ENCODE data around the gene STX12.
A peak's percentile ranks its signal among the peaks of the same experiment; 100 is the strongest.
"Not testable (repeated sequence)": the region's sequence is repeated elsewhere in the genome, so short reads cannot be mapped to it uniquely, and the experiment has no call there.

The STX12 gene

GRCh38 chr1:27830621-27831440, 57.8 kb downstream of the STX12 start, which contains the start of gene PPP1R8:
TSS of gene PPP1R8 (plus strand) at chr1:27830782. CDS start at chr1:27830836, 54 bp downstream.
- peak; percentile 87 for DNase-seq (ENCODE audit: low read depth, low spot score)

DNA sequence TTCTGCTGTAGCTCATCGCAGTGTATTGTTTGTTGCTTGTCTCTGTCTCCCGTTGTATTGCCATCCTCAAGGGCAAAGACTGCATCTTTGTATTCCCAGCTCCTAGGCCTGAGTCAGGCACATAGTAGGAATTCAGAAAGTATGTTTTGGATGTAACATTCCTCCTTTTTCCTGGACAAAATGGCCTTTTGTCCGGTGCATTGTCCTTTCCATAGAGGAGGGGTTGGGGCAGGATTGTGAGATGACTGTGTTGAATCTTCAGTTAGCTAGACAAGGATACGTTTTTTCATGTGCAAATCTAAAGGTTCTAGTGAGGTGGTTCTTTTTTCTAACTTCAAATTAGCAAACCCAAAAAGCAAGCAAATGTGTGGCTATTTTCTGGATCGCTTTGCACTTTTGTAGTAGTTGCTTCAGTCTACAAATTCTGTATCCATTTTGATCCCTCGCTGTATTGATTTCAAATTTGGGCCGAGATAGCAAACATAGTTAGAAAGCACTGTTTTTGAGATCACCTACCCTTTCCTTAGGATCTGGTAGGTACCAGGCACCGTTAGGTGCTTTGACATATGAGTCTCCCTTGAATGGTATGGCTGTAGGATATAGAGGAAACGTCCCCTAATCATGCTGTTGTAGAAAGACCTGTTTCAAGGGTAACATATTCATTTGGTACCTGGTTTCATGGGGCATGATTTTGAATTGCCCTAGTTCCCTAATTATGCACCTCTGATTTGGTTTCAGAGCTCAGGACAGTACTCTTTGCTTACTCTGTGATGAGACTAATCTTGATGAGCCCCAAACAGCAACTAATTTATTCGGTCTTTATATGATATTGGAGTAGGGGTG, 58.8 kb downstream of the STX12 start:
- DNase-seq (ENCODE audit: low read depth, low spot score), result no peak

DNA sequence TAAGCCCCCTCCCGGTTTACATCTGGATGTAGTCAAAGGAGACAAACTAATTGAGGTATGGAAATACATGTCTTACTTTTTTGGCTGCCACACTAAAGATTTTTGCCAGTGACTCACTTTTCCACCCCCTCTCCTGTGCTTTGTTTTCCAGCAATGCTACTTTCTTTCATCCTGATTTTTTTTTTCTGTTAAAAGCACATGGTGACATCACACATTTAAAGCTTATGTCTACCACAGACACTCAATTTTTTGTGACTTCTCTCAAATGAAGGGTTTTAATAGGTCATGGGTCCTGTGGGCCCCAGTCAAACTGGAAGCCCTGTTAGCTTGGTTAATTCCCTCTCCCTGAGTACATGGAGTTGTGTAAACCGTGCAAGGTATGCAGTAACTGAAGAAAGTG, 59.7 kb downstream of the STX12 start:
- no peak for DNase-seq (ENCODE audit: low read depth, low spot score)

- DNase-seq (ENCODE audit: low read depth, low spot score), result no peak
Observed at GRCh38 chr1:27833470-27833869, 60.5 kb downstream of the STX12 start.

DNA sequence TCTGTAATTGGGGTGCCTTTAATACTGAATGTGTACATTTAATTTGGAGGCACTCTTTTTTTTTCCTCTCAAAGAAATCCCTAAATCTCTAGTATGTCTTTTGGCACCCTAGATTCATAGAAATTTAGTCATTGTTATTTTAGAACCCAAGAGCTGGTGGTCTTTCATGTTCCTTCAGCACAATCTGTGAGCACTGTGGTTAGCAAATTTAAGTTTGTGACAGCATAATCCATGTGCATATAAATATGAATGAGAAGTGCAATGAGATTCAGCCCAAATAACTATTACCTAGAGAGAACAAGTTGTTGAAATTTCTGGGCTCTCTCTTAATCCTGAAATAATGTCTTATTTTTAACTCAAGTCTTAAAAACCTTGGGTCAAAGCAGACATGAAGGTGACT, 62.0 kb downstream of the STX12 start:
- no peak for DNase-seq (ENCODE audit: low read depth, low spot score)

DNA sequence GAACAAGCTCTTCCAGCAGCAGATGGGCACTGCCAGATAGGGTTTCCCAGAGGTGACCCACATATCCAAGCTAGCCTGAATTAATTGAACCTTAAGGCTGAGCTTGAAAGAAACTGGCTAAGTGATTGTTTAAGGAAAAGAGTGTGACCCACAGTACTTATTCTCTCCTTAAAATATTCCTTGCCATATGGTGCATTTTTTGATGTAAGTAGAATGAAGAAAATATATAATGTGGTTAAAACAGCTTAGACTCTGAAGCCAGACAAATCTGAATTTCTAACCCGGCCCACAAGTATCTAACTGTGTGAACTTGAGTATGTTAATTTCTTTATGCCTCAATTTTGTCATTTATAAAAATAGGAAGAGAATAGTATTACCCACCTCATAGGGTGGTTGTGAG, 62.5 kb downstream of the STX12 start:
- DNase-seq (ENCODE audit: low read depth, low spot score), result no peak

DNA sequence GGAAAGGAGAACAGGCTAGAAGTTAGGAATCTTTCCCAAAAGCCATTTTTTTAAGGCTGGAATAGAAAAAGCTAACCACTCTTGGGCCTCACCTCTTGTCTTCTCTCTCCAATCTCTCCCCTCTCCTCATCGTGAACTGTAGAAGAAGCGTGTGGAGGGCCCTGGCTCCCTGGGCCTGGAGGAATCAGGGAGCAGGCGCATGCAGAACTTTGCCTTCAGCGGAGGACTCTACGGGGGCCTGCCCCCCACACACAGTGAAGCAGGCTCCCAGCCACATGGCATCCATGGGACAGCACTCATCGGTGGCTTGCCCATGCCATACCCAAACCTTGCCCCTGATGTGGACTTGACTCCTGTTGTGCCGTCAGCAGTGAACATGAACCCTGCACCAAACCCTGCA, 76.9 kb downstream of the STX12 start:
- DNase-seq (ENCODE audit: low read depth, low spot score), result no peak

GRCh38 chr1:27855085-27855484, 82.1 kb downstream of the STX12 start:
- DNase-seq (ENCODE audit: low read depth, low spot score), result no peak

- no peak for DNase-seq (ENCODE audit: low read depth, low spot score)
Observed at GRCh38 chr1:27856561-27857343, 83.7 kb downstream of the STX12 start.

- not testable (repeated sequence) for DNase-seq (ENCODE audit: low read depth, low spot score)
Observed at GRCh38 chr1:27857552-27857951, 84.5 kb downstream of the STX12 start.

DNA sequence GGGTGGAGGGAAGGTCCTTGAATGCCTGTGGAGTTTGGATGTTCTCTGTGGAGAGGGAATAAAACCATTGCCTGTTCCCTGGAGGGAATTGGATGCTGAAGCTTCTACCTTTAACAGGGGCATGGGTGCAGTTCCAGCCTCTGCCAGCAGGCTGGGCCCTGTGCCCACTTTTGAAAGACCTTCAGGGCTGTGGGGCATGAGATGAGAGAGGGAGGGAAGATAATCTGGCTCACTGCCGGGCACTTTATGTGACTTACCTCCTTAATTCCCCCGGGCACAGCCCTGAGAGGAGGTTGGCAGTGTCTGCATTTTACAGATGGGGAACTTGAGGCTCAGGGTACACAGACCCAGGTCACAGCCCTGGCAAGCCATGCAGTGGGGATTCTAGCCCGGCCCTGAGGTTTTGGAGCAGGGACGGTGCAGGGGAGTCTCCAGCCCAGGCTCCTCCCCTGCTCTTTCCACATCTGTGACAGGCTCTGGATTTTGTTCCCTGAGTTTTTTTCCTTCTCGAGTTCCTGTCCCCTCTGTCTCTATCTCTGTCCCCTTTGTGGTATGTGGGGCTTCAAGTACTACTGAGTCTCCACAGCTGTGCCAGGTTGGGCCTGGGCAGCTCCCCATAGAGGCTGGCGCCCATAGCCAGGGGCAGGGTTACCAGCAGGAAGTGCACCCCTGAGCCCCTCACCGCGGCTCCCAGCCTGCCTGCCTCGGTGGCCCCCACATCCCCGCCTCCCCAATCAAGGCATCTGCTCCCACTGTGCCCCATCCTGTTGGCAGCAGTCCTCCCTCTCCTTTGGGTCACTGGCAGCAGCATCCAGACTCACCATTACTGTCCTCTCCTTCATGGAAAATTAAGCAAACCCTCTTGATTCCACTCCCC, 85.3 kb downstream of the STX12 start:
- peak; percentile 57 for DNase-seq (ENCODE audit: low read depth, low spot score)

DNA sequence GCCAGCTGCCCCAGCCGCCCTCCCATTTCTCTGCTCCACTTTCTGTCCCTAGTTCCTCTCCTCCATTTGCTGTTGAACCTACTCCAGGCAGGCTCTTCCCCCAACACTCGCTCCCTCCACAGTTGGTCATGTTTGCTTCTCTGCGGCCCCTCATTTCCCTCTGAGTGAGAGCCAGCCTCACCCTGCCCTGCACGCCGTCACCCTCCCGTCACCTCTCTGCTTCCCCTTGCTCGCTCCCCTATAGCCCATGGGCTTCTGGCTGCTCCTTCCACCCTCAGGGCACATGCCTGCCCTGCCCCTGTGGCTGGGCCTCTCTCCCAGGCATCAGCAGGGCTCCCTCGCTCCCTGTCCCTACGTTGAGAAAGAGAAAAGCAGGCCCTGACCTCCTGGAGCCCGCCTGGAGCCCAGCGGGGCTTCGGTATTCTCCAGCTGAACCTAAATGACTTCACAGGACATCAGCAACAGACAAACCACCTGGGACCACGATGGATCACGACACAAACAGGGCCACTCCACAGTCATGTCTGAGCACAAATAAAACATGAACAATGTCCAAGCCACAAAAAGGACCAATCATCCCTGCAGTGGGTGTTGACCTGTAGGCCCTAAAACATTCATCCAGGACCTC, 86.0 kb downstream of the STX12 start:
- no peak for DNase-seq (ENCODE audit: low read depth, low spot score)

- DNase-seq (ENCODE audit: low read depth, low spot score), result no peak
Observed at GRCh38 chr1:27861436-27861835, 88.4 kb downstream of the STX12 start.

- no peak for DNase-seq (ENCODE audit: low read depth, low spot score)
Observed at GRCh38 chr1:27862004-27862403, 89.0 kb downstream of the STX12 start.

GRCh38 chr1:27862671-27863537, 89.9 kb downstream of the STX12 start:
- DNase-seq (ENCODE audit: low read depth, low spot score), result no peak

DNA sequence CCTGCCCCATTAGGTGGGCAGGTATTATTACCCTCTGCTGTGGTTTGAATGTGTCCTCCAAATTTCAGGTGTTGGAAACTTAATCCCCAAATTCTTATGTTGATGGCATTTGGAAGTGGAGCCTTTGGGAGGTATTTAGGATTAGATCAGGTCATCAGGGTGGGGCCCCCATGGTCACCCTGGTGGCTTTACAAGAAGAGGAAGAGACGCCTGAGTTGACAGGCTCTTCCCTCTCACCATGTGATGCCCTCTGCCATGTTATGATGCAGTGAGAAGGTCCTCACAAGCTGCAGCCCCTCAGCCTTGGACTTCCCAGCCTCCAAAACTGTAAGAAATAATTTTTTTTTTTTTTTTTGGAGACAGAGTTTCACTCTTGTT, 90.5 kb downstream of the STX12 start:
- no peak for DNase-seq (ENCODE audit: low read depth, low spot score)

DNA sequence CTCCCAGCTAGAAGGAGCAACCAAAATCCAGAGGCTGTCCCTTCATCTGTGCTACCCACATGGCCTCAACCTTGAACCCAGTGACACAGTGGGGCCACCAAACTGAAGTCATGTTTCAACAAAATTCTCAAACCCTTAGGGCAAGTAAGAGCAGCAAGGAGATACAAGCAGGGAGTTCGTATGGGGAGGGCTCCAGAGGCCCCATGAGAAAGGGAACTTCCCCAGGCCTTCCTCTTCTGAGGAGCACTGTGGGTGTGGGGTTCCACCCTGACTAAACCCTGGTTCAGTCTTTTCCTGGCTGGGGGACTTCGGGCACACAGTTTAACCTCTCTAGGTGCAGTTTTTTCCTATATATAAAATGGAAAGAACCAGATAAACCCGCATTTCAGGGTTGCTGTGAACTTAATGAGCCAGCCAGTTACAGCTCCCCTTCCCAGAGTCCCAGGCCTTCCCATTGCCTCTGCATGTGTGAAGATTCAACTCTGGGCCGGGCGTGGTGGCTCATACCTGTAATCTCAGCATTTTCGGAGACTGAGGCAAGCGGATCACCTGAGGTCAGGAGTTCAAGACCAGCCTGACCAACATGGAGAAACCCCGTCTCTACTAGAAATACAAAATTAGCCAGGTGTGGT, 91.4 kb downstream of the STX12 start:
- no peak for DNase-seq (ENCODE audit: low read depth, low spot score)

DNA sequence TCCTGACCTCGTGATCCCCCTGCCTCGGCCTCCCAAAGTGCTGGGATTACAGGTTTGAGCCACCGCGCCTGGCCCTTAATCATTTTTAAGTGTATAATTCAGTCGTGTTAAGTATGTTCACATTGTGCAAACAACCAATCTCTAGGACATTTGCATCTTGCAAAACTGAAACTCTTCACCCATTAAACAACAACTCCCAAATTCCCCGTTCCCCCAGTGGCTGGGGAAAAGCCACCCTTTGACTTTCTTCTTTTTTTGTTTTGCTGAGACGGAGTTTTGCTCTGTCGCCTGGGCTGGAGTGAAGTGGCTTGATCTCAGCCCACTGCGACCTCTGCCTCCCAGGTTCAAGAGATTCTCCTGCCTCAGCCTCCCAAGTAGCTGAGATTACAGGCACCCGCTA, 92.8 kb downstream of the STX12 start:
- DNase-seq (ENCODE audit: low read depth, low spot score), result no peak

- no peak for DNase-seq (ENCODE audit: low read depth, low spot score)
Observed at GRCh38 chr1:27868556-27868931, 95.5 kb downstream of the STX12 start.

Data from iPS DF 19.7 (cell line).